HG02885 (cell line): ENCODE measurements around the gene MRM2.
A peak's percentile ranks its signal among the peaks of the same experiment; 100 is the strongest.

Source experiments
- ATAC-seq: cut with Tn5 transposase; IDR thresholded peaks from one replicate; pipeline ENCODE4 v1.9.1; 2021; ENCODE audit warnings: mild to moderate bottlenecking; ENCODE audit not compliant: unreplicated experiment, poor library complexity

MRM2 gene

DNA sequence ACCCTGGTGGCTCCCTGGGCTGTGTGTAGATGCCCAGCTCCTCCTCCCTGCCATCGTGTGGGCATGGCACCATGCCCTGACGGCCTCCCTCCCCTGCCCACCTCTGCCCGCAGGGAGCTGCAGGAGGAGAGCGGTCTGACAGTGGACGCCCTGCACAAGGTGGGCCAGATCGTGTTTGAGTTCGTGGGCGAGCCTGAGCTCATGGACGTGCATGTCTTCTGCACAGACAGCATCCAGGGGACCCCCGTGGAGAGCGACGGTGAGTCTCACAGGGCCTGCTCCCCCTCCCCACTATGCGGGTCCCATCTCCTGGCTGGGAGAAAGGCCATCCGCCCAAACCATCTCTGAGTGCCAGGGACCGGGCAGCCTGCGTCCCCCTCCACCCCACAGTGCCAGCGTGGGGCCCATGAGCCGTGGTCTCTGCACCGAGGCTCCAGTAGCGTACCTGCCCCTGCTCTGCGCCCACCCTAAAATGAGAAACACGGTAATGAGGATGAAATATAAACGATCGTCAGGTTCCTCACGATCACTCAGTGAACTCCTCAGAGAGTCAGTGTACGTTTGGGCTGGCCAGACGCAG, 7.8 kb upstream of the MRM2 start:
- ATAC-seq = no peak

DNA sequence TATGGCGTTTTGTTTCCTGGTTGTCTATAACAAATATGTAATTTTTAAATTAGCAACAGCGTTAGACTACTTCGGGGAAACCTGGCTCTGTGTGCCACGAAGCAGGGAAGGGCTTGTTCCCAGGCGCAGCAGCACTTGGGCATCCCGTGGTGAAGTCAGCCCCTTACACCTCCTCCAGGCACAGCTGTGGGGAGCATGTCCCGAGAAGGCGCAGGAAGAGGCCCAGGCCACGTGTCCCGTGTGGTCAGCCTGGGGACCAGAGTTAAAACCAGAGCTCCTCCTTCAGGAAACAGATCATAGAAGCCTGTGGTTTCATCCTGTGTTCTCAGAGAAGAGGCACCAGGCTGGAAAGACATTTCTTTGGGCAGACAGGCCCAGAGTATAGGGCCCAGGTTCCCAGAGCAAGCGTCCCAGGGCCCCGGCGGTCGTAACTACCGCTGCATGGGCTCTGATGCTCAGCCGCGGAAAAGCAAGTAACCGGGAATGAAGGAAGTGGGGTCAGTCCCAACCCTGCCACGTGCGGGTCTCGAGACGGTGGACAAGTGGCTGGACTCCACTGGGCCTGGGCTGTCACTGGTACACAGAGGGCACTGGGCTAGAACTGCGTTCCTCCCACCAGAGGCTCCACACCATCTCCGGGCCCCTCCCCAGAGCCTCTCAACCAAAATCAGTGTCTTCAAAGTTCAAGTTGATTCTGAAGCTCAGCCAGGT, 7.1 kb upstream of the MRM2 start:
- no peak for ATAC-seq

DNA sequence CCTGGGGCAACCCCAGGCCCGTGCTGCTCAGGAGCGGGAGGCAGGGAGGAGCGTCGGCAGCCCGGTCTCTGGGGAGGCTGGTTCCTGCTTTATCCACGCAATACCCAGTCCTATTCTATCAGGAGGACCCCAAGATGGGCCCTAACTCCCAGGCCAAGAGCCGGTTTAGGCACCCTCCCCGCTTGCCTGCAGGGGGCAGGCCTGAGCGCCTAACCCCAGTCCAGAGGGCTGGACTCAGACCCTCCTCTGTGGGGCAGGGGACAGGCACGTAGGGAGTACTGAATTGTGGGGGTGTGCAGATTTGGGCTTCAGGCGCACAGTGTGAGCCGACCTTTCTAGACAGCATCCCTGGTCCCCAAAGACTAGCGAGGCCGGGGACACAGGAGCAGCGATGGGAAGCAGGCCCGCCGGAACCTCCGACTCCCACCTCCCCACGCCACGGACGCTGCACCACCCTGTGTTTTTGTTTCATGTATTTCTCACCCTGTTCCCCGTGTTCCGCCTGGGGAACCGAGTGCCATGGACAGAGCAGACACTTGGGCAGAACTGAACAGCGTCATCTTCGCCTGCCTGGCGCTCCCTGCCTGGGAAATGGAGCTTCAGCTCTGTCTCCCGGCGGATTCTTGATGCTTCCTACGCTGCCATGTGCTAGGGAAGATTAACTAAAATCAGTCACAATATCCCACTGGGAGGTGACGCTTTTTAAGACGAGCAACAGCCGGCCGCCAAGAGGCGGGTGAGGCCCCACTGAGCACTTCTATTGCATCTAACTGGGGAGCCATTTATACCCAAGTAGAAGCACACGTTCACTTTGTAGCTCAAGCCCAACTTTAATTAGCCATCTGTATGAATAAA, 5.4 kb upstream of the MRM2 start:
- no peak for ATAC-seq

DNA sequence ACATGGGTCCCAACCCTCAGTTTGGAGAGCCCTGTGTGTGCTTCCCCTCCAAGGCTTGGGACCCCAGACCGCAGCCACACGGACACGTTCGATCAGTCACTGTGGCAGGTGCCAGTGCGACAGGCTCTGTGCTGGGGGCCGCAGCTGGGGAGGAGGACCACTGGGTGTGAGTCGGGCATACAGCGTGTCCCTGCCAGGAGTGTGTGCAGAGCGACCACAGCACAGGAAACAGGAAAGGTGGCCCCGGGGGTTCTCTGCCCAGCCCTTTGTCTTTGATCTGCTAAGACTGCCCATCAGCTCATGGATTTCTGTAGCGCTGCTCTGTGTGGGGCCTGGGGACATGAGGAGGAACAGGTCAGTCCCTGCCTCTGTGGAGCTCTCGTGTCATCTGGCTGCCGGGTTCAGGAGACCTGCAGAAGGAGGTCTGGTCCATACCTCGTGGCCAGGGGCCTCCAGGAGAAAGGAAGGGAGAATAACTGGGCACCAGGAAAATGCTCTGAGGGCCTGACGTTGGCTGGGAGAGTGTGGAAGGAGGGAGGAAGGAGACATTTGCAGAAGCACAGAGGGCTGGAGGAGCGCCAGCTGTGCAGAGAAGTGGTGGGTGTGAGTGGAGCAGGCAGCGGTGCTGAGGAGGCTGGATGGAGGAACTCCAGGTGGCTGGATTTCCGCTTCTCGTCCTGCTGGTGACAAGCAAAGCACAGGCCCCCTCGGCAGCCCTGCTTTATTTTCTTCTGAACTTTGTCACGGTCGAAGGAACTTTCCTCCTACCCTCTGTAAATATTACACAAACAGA, 4.1 kb upstream of the MRM2 start:
- ATAC-seq = no peak

DNA sequence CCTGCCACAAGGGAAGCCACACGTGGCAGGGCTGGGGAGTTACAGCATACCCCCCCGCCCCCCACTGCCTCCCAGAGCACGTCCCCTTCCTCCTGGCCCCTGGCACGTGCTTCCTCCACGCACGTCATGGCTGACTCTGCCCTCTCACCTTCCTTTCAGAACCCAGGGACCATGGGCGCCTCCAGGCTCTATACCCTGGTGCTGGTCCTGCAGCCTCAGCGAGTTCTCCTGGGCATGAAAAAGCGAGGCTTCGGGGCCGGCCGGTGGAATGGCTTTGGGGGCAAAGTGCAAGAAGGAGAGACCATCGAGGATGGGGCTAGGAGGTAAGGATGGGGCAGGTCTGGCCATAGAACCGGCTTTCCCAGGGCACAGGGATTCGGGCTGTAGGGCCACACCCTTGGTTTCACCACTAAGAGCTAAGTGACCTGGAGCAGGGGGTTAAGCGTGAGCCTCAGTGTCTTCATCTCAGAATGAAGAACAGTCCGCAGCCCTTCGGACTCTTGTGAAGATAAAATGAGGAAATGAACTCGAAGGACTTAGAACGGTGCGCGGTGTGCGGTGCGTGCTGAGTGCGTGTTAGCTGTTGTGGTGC, 2.5 kb upstream of the MRM2 start:
- ATAC-seq = no peak

DNA sequence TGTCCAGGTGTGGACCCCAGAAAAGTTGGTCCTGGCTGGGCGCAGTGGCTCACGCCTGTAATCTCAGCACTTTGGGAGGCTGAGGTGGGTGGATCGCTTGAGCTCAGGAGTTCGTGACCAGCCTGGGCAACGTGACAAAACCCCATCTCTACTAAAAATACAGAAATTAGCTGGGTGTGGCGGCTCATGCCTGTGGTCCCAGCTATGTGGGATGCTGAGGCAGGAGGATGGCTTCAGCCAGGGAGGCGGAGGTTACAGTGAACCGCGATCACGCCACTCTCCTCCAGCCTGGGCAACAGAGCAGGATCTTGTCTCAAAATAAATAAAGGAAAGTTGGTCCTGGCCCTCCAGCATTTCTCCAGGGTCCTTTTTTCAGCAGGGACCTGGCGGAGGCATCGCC, 1.5 kb upstream of the MRM2 start:
- no peak for ATAC-seq

DNA sequence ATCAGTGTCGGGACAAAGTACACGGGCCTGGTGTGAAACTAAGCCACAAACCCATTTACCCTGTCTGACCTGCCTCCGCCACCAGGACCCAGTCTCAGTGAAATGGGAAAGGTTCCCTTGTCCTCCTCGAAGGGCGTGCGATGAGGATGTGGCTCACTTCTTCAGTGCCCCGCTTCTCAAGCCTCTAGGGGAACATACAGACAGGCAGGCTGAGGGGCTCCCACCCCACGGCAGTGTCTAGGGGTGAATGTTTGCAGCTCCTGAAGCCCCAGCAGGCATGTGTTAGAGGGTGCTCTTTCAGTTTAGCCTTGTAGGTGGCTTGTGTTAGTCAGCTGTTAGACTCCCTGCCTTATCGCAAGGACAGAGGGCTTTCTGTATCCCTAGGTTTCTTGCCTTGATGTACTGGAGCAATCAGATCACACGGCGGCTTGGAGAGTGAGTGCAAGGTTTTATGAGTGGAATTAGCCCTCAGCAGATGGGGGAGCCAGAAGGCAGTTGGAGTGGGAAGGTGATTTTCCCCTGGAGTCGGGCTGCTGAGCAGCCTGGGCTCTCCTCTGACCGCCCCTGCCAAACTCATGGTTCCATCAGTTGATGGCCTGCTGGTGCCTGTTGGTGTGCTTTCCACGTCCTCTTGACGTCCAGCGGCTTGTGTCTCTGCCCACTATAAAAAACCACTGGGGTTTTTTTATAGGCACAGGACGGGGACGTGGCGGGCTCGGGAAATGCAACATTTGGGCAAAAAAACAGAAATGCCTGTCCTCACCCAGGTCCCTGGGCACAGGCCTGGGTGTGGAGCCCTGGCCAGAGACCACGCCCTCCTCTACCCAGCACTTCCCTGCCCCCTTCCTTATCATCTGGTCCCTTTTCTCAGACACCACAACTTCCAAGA, 780 bp upstream of the MRM2 start:
- ATAC-seq = no peak

DNA sequence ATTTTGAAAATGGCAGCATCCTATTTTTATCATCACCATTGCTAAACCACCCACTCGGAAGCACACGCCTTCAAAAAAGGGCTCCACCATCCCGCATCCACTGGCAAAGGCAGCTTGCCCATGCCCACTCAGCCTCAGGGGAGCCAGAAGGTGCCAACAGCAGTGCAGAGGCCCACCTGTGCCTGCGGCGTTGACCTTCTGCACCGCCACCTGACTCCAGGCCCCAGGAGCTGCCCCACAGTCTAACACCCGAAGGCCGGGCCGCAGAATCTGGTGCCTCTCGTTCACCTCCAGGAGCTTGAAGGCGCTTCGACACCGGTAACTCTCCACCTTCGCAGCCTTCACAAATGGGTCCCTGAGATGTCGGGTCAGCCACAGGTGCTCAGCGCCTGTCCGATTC, 2.8 kb downstream of the MRM2 start:
- no peak for ATAC-seq

DNA sequence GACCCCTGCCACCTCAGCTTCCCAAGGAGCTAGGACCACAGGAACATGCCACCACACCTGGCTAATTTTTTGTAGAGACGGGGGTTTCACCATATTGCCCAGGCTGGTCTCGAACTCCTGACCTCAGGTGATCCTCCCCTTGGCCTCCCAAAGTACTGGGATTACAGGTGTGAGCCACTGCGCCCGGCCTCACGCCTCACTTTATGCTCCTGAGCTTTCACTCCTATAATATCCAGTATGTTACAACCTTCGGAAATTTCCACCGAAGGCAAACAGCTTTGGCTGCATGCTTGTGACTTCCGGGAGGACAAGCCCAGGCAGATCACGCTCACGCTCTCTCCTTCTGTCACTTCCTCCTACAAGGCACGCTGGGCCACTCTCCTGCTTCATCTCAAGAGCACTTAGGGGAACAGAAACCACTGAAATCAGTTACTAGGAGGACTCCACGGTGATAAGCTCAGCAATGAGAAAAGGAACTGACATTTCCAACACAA, 4.8 kb downstream of the MRM2 start:
- peak; percentile 60 for ATAC-seq

DNA sequence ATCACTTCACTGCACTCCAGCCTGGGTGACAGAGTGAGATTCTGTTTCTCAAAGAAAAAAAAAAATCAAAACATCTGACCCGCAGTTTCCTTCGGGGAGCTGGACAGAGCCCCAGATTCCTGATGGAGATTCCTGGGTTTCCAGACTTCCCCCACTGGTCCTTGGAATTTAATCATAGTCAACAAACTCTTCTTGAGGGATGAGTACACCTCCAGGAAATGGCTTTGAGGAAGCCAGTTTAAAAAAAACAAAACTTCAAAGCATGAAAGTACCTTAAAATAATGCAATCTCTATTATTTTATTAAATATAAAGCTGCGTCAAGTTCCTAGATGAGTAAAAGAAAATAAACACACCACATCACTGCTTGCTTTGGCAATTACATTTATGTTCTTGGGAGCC, 8.1 kb downstream of the MRM2 start:
- no peak for ATAC-seq

DNA sequence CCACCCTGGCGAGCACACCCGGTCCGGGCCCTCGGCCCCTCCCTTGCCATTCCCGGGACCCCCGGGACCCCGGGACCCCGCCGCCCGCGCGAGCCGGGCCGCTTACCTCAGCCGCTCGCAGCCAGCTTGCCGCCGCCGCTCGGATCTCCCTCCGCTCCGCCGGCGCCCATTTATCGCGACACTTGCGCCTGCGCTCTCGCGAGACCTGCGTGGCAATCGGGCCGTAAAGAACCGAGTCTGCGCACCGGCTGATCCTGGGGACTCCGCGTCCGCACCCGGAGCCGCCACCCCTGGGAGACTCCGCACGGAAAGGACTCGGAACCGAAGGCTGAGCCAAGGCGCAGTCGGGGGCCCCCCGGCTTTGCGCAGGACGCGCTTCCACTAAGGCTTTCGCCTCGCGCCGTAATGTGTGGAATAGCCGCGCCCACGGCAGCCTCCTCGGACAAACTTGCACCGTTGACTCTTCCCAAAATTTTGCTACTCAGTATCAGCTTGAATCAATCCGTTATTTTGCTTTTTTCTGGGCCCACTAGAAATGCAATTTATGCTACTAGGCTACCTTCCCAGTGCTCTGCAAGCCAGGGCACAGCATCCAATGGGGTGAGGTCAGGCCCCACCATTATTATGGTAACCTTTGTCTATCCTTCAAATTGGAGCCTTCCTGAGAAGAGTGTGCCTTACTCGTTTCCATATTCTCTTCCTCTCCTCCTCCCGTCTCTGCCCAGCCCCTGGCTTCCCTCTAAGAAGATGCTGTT, 9.1 kb downstream of the MRM2 start, which contains the start of gene MAD1L1:
Gene MAD1L1 (minus strand): TSS at position 180 of the 755 bp plus-strand sequence. CDS start 2,812 bp downstream, outside the sequence.
- ATAC-seq = peak; percentile 76

DNA sequence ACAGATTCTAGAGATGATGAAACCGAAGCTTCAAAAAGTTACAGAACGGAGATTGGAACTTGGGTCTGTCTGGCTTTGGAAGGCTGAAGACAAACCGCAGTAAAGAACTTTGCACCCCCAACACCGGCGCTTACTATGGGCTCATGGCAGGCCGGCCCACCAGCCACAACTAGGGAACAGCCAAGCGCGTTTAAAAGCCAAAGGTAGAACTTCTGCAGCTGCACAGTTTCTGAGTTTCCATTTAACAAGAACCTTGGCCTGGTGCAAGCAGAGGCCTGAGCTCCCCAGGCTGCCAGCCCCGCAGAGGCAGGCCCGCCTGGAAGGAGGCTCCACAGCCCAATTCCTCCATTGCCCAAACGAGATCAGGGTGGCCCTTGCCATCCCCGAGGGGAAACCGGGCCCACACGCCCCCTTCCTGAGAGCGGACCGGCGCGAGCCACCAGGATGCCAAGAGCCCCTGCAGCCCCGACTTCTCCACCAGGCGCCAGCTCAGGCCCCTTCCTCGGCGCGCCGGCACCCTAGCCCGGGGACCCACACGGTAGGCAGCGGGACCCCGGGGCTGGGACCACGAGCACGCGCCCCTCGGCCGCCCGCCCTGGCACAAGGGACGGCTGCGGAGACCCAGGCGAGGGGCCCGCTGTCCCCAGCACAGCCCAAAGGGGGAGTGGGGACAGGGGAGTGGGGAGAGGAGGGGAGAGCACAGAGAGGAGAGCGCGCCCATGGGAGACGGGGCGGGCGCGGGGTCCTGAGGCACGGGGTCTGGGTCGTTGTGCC, 9.8 kb downstream of the MRM2 start:
- ATAC-seq = peak; percentile 33

DNA sequence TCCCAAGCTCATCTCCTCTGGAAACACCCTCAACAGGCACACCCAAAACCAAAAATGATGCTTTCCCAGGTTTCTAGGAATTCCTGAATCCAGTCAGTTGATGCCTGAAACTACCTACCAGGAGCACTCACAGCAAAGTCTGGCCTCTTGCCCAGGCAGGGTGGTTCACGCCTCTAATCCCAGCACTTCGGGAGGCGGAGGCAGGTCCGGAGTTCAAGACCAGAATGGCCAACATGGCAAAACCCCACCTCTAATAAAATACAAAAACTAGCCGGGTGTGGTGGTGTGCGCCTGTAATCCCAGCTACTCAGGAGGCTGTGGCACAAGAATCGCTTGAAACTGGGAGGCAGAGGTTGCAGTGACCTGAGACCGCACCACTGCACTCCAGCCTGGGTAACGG, 11.1 kb downstream of the MRM2 start:
- no peak for ATAC-seq

DNA sequence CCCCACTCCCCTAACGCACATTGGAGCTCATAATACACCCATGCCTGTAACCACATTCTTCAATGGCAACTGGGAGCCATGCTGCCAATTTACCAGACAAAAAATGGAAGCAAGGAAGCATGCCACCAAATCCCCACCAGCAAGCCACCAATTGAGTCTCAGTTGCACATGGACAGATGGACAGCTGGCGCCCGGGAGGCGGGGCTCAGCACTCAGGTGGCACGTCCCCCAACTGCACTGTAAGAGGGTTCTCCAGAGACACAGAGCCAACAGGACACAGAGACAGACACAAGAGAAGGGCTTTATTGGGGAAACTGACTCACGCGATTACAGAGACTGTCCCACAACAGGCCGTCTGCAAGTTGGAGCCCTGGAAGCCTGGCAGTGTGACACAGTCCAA, 11.8 kb downstream of the MRM2 start:
- ATAC-seq = no peak

DNA sequence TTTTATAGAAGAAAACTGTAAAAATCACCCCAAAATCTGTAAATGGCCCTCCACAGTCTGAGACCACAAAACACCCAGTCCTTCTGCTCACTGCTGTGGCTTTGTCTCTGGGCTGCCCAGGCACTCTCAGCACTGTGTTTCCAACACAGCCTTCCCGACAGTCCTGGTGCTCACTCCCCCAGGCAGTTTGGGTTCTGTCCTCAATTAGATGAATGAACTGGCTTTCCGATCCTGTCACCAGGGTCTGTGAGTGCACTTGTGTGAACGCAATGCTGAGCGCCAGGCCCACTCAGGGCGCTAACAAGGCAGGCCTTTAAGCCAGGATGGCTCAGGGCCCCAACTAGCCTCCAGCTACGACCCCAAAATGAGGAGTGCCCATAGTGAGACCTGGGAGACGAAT, 12.5 kb downstream of the MRM2 start:
- no peak for ATAC-seq

DNA sequence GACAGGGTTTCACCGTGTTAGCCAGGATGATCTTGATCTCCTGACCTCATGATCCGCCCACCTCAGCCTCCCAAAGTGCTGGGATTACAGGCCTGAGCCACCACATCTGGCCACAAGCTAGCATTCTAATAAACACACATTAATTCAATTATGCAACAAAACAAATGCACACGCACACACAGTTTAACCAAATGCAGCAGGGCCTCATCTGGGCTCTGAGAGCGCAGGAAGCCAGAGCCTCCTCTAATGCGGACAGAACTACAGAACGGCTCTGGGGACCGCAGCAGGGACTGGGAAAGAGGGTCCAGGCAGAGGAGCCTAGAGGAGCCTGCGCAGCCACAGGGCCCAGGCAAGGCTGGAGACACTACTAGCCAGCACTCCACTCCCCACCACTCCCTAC, 13.1 kb downstream of the MRM2 start:
- no peak for ATAC-seq

DNA sequence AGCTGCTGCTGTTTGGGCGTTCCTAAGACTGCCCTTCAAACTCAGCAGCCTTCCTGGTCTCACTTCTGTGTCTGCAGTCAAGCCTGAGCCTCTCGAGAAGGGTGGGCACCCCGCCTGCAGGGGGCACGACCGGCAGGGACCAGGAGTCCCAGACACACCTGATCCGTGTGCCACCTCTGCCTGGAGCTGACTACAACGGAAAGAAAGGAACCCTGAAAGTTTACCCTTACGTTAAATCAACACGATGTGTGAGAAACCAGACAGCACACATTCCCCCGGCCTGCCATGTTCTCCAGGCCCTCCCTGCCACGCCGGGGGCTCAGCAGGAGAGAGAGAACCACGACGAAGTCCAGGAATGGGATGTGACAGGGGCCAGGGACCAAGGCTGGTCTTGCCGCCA, 14.3 kb downstream of the MRM2 start:
- no peak for ATAC-seq

DNA sequence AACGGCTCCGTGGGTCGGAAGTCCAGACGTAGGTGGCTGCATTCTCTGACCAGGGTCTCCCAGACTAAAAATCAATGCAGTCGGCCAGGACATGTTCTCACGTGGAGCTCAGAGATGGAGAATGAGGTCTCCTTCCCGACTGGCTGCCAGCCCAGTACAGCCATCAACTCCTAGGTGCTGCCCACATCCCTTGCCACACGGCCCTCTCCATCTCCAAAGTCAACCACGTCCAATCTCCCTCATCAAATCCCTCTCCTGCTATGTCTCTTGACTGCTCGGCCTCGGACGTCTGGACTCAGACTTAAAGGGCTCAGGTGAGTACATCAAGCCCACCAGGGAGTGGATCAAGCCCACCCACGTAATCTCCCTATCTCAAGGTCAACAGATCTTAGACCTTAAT, 16.2 kb downstream of the MRM2 start:
- no peak for ATAC-seq
